Caco-2 (cell line): ENCODE data around the gene KCNQ1OT1. TPM values are rescaled to one million over a fixed set of nuclear protein-coding genes. Genes with fewer than 3 reads are reported as not detected.
A peak's percentile ranks its signal among the peaks of the same experiment; 100 is the strongest.

ENCODE experiments used
- BruUV-seq: library from RNA; stranded (reverse); fragments of 400-500 nt; replicated peaks from 2 replicates; lab custom pipeline; 2021; lab: Mats Ljungman, UMichigan
- CTCF ChIA-PET: fragments of 300-600 bp; sonication (Branson Sonifier 250); formaldehyde crosslinking; loops from one replicate; lab custom pipeline; 2022; ENCODE audit warnings: antibody characterized with exemption; lab: Charles Lee
- POLR2A ChIA-PET: fragments of 300-600 bp; sonication (Branson Sonifier 250); formaldehyde crosslinking; loops from one replicate; lab custom pipeline; 2022; ENCODE audit warnings: antibody characterized with exemption; lab: Charles Lee
- DNase-seq, 2 experiments: peaks; one replicate each; pipeline versions ENCODE4 v3.0.0 to v3.0.0-alpha.2; 2020 to 2022
- H3K27me3 ChIP-seq: replicated peaks from 2 replicates; pipeline ENCODE4 v1.6.0; 2011; ENCODE audit warnings: low read length; ENCODE audit not compliant: control insufficient read depth, insufficient read depth
- H3K36me3 ChIP-seq: 2 replicates; pipeline ENCODE4 v1.5.1; 2011; ENCODE audit warnings: low read length; ENCODE audit not compliant: control insufficient read depth, insufficient read depth
- H3K4me1 ChIP-seq: fragments of 250-450 bp; sonication (Bioruptor Pico); 2 replicates; pipeline ENCODE4 v1.5.1; 2020; ENCODE audit warnings: mild to moderate bottlenecking
- H3K4me3 ChIP-seq: 2 replicates; pipeline ENCODE4 v1.5.1; 2011; ENCODE audit warnings: low read depth, mild to moderate bottlenecking, control low read depth, low read length
- H3K9me3 ChIP-seq: fragments of 250-450 bp; sonication (Bioruptor Pico); 2 replicates; pipeline ENCODE4 v1.5.1; 2020; ENCODE audit warnings: mild to moderate bottlenecking, moderate library complexity
- H3K27ac Mint-ChIP-seq: one replicate; pipeline ENCODE4 v1.8.0; 2022; ENCODE audit warnings: mixed read lengths; ENCODE audit not compliant: unreplicated experiment
- H3K27me3 Mint-ChIP-seq: one replicate; pipeline ENCODE4 v1.8.0; 2022; ENCODE audit warnings: mixed read lengths; ENCODE audit not compliant: insufficient read depth, unreplicated experiment
- H3K36me3 Mint-ChIP-seq: one replicate; pipeline ENCODE4 v1.8.0; 2022; ENCODE audit warnings: mild to moderate bottlenecking, mixed read lengths; ENCODE audit not compliant: insufficient read depth, unreplicated experiment
- H3K4me1 Mint-ChIP-seq: one replicate; pipeline ENCODE4 v1.8.0; 2022; ENCODE audit warnings: low read depth, mixed read lengths; ENCODE audit not compliant: unreplicated experiment
- H3K4me3 Mint-ChIP-seq: one replicate; pipeline ENCODE4 v1.8.0; 2022; ENCODE audit warnings: mild to moderate bottlenecking, moderate library complexity, mixed read lengths; ENCODE audit not compliant: unreplicated experiment
- H3K9me3 Mint-ChIP-seq: one replicate; pipeline ENCODE4 v1.8.0; 2022; ENCODE audit warnings: mixed read lengths; ENCODE audit not compliant: unreplicated experiment
- intact Hi-C: fragments of 100-400 bp; cut with micrococcal nuclease; formaldehyde crosslinking; loops from one replicate; pipeline ENCODE4 v1.10.0; 2022; ENCODE audit not compliant: unreplicated experiment
- total RNA-seq: library from RNA; stranded (reverse); gene quantifications from 2 replicates; pipeline ENCODE4 v1.2.3, GENCODE V29; 2022
- TF ChIP-seq, protein P1 (sequence below), 2 experiments: fragments of 200-600 bp in 1 of 2; IDR thresholded peaks; 1 replicate in 1 of 2; 2 replicates in 1 of 2; pipeline versions ENCODE4 v1.5.1 to v1.8.0; 2011 to 2022; ENCODE audit warnings: antibody characterized with exemption in 1 of 2, control low read depth in 1 of 2, inconsistent platforms in 1 of 2, low read depth in 1 of 2, low read length in 1 of 2, mild to moderate bottlenecking in 1 of 2, moderate library complexity in 1 of 2; ENCODE audit not compliant: insufficient read depth in 1 of 2, severe bottlenecking in 1 of 2, unreplicated experiment in 1 of 2

Gene KCNQ1OT1
- total RNA-seq, 1 experiment from 2014 or later = 7.5 TPM

DNA sequence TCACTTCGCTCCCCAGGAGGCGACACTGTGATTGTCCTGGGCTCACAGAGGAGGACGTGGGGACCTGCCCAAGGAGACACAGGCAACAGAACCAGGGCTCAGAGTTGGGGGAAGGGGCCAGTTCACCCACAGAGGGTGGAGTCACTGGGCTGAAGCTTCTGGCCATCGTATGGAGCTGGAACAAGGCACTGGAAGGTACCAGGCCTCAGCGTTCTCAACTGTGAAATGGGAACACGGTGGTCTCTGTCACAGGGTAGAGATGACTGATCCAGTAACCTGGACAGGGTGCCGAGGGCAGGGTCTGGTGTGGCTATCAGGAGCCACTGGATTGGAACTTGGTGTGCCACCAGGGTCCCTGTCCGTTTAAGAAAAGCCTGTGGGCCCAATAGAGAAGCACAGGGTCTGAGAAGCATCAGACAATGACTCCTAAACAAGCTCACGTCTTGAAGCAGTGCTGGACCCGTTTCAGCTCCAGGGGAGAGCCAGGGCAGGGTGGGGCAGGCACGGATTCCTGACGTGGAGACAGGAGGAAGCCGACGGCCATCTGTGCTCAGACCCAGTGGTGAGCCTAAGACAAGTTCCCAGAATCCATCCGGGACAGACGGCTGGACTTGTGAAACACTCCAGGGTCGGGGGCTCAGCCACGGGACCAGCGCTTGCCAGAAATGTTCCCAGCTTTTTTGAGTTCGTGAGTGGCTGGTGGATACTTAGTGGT, 25.0 kb upstream of the KCNQ1OT1 start:
- no peaks in the 10 kb centered on the region for H3K9me3 Mint-ChIP-seq
- Histone ChIP-seq H3K36me3 (no peaks in the 10 kb centered on the region), H3K4me1 (peaks cover 43% of the 10 kb centered on the region), H3K4me3 (no peak overlapping the region), H3K27me3 (no peaks in the 10 kb centered on the region), H3K9me3 (no peaks in the 10 kb centered on the region)
- peaks cover 17% of the 10 kb centered on the region for H3K4me1 Mint-ChIP-seq
- no peak for DNase-seq
- POLR2A ChIA-PET = interaction anchor here (0.5 to 1.1 kb wide), 2 partner anchors 17 to 25 kb away, joined by 3 to 11 read pairs; partner anchors contain the start of gene KCNQ1OT1
- no peaks in the 10 kb centered on the region for H3K36me3 Mint-ChIP-seq
- TF ChIP-seq, protein P1, sequence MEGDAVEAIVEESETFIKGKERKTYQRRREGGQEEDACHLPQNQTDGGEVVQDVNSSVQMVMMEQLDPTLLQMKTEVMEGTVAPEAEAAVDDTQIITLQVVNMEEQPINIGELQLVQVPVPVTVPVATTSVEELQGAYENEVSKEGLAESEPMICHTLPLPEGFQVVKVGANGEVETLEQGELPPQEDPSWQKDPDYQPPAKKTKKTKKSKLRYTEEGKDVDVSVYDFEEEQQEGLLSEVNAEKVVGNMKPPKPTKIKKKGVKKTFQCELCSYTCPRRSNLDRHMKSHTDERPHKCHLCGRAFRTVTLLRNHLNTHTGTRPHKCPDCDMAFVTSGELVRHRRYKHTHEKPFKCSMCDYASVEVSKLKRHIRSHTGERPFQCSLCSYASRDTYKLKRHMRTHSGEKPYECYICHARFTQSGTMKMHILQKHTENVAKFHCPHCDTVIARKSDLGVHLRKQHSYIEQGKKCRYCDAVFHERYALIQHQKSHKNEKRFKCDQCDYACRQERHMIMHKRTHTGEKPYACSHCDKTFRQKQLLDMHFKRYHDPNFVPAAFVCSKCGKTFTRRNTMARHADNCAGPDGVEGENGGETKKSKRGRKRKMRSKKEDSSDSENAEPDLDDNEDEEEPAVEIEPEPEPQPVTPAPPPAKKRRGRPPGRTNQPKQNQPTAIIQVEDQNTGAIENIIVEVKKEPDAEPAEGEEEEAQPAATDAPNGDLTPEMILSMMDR (IDR thresholded peaks at IDR 0.05; ENCODE audit: insufficient read depth in 1 of 2, low read depth in 1 of 2, low read length in 1 of 2, severe bottlenecking in 1 of 2, unreplicated experiment in 1 of 2) = no peak
- CTCF ChIA-PET = interaction anchor here (0.5 to 1.4 kb wide), 2 partner anchors 182 to 192 kb away, joined by 3 to 6 read pairs; no protein-coding TSS in a partner anchor
- TSS peak; percentile 97 for BruUV-seq
- intact Hi-C loops = loop anchor here (2.0 kb wide), 1 partner anchor 24 kb away; no protein-coding TSS in a partner anchor
- no peaks in the 10 kb centered on the region for H3K27me3 Mint-ChIP-seq
- H3K4me3 Mint-ChIP-seq = no peak overlapping the region
- H3K27ac Mint-ChIP-seq = peak overlapping the region; percentile 98

DNA sequence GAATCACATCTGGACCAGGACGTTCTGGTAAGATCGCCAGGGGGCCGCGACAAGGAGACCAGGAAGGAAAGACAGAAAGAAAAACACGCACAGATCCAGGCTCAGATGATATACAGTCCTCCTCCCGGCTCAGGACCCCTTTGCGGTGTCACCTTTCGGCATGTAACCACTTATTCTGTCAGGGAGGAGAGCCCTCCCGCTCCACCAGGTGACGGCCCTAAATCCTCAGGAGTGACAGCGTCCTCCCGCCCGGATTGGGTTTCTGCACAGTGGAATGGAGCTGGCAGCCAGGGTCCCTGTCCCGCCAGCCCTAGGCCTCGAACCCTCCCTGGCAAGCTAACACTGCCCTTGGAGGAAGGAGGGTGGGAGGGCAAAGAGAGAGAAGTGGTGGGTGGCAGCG, 24.3 kb upstream of the KCNQ1OT1 start:
- Mint-ChIP-seq H3K27ac (peak overlapping the region; percentile 63), H3K36me3 (no peaks in the 10 kb centered on the region), H3K4me3 (no peak overlapping the region), H3K4me1 (peaks cover 16% of the 10 kb centered on the region), H3K9me3 (no peaks in the 10 kb centered on the region), H3K27me3 (no peaks in the 10 kb centered on the region)
- intact Hi-C loops = loop anchor here (2.0 kb wide), 1 partner anchor 23 kb away; no protein-coding TSS in a partner anchor
- Histone ChIP-seq H3K36me3 (no peaks in the 10 kb centered on the region), H3K27me3 (no peaks in the 10 kb centered on the region), H3K4me1 (peaks cover 35% of the 10 kb centered on the region), H3K9me3 (no peaks in the 10 kb centered on the region), H3K4me3 (no peak overlapping the region)
- TF ChIP-seq, protein P1 (IDR thresholded peaks at IDR 0.05; ENCODE audit: insufficient read depth in 1 of 2, low read depth in 1 of 2, low read length in 1 of 2, severe bottlenecking in 1 of 2, unreplicated experiment in 1 of 2) = no peak
- CTCF ChIA-PET = no interaction called here
- DNase-seq = no peak
- no TSS peak for BruUV-seq
- POLR2A ChIA-PET = no interaction called here

DNA sequence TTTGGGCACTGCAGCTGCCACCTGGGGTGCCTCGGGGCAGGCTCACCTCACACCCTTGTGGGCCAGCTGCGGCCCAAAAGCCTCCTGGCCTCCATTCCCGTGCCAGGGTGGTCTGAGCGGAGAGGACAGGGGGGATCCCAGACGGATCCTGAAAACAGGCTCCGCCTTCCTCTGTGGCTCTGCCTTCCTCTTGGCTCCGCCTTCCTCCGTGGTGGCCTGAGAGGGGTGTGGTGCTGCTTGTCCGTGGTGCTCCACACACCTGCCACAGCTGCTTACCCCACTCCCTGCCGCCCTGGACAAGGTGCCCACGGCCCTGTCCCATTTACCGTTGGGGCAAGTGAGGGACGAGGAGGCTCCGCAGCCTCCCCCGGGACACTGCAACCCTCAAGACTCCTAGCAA, 23.2 kb upstream of the KCNQ1OT1 start:
- Mint-ChIP-seq H3K4me1 (peaks cover 11% of the 10 kb centered on the region), H3K9me3 (no peaks in the 10 kb centered on the region), H3K4me3 (no peak overlapping the region), H3K36me3 (no peaks in the 10 kb centered on the region), H3K27me3 (no peaks in the 10 kb centered on the region), H3K27ac (no peak overlapping the region)
- Histone ChIP-seq H3K4me1 (peaks cover 33% of the 10 kb centered on the region), H3K9me3 (no peaks in the 10 kb centered on the region), H3K4me3 (no peak overlapping the region), H3K36me3 (no peaks in the 10 kb centered on the region), H3K27me3 (no peaks in the 10 kb centered on the region)
- POLR2A ChIA-PET = interaction anchor here (0.6 kb wide), 1 partner anchor 58 kb away, joined by 3 read pairs; no protein-coding TSS in a partner anchor
- no peak for DNase-seq
- intact Hi-C loops = no loop called here
- no TSS peak for BruUV-seq
- CTCF ChIA-PET = no interaction called here
- TF ChIP-seq, protein P1 (IDR thresholded peaks at IDR 0.05; ENCODE audit: insufficient read depth in 1 of 2, low read depth in 1 of 2, low read length in 1 of 2, severe bottlenecking in 1 of 2, unreplicated experiment in 1 of 2) = no peak
